IPS-18a (cell line): ENCODE measurements around the gene PPIP5K2.
"Not testable (repeated sequence)": the region's sequence is repeated elsewhere in the genome, so short reads cannot be mapped to it uniquely, and the experiment has no call there.

ENCODE experiments used
- H3K27ac ChIP-seq: one replicate; pipeline ENCODE4 v1.5.1; 2013; ENCODE audit warnings: low read length
- H3K27me3 ChIP-seq: one replicate; pipeline ENCODE4 v1.6.1; 2013; ENCODE audit warnings: mild to moderate bottlenecking, low read length; ENCODE audit not compliant: control insufficient read depth, insufficient read depth
- H3K36me3 ChIP-seq: one replicate; pipeline ENCODE4 v1.6.1; 2013; ENCODE audit warnings: low read depth, low read length; ENCODE audit not compliant: control insufficient read depth
- H3K4me1 ChIP-seq: one replicate; pipeline ENCODE4 v1.6.1; 2013; ENCODE audit warnings: low read depth, low read length; ENCODE audit not compliant: control insufficient read depth
- H3K4me3 ChIP-seq: one replicate; pipeline ENCODE4 v1.5.1; 2013; ENCODE audit warnings: low read length
- H3K9ac ChIP-seq: one replicate; pipeline ENCODE4 v1.6.1; 2013; ENCODE audit warnings: mild to moderate bottlenecking, low read length, moderate library complexity
- H3K9me3 ChIP-seq: one replicate; pipeline ENCODE4 v1.6.1; 2013; ENCODE audit warnings: low read depth, low read length; ENCODE audit not compliant: control insufficient read depth

The PPIP5K2 gene

GRCh38 chr5:103151156-103151555 is 31.1 kb downstream of the PPIP5K2 start:
- no peak overlapping the region for H3K27ac ChIP-seq
- no peak overlapping the region for H3K4me3 ChIP-seq
- no peaks in the 10 kb centered on the region for H3K4me1 ChIP-seq
- H3K9me3 ChIP-seq = no peaks in the 10 kb centered on the region
- no peak overlapping the region for H3K9ac ChIP-seq
- H3K36me3 ChIP-seq = peaks cover 8% of the 10 kb centered on the region
- H3K27me3 ChIP-seq = no peaks in the 10 kb centered on the region

DNA sequence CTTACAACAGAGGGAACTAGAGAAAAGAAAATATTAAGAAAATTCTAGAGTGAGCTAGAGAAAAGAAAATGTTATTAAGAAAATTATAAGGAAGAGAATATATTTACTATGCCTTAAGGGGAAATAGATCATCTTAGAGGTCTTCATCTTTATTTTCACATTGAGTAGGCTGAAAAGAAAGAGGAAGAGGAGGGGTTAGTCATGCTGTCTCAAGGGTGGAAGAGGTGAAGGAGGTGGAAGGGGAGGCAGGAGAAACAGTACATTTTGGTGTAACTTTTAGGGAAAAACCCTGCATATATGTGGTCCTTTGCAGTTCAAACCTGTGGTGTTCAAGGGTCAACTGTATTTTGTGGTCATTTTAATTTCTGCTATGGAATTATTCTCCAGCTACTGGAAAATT is 46.6 kb downstream of the PPIP5K2 start:
- Histone ChIP-seq H3K9ac (no peak overlapping the region), H3K27ac (no peak overlapping the region), H3K27me3 (no peaks in the 10 kb centered on the region), H3K9me3 (no peaks in the 10 kb centered on the region), H3K4me3 (no peak overlapping the region), H3K36me3 (peaks cover 9% of the 10 kb centered on the region), H3K4me1 (no peaks in the 10 kb centered on the region)

- Histone ChIP-seq H3K4me1 (no peaks in the 10 kb centered on the region), H3K27ac (no peak overlapping the region), H3K4me3 (no peak overlapping the region), H3K9me3 (no peaks in the 10 kb centered on the region), H3K27me3 (no peaks in the 10 kb centered on the region), H3K36me3 (no peaks in the 10 kb centered on the region), H3K9ac (no peak overlapping the region)
These were observed 54.0 kb downstream of the PPIP5K2 start for GRCh38 chr5:103174147-103174546.

- Histone ChIP-seq H3K9me3 (no peaks in the 10 kb centered on the region), H3K4me3 (no peak overlapping the region), H3K27ac (no peak overlapping the region), H3K27me3 (no peaks in the 10 kb centered on the region), H3K36me3 (no peaks in the 10 kb centered on the region), H3K4me1 (no peaks in the 10 kb centered on the region), H3K9ac (no peak overlapping the region)
These were observed 57.4 kb downstream of the PPIP5K2 start for GRCh38 chr5:103177543-103177942.

DNA sequence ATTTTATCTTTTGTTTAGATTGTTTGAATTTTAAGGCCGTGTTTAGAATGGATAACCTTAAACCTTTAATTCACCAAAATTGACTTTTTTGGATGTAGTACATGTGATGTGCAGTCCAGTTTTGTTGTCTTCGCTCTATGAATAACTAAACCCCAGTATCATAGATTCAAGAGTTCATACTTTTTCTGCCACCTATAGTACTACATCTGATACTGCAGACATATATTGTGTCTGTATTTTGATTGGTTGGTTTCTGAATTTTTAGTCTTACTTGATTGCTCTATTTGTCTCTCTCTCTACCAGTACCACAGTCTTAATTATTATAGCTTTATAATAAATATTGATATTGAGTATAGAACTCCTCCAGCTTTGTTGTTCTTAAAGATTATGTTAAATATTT is 58.1 kb downstream of the PPIP5K2 start:
- H3K4me1 ChIP-seq = no peaks in the 10 kb centered on the region
- H3K27ac ChIP-seq = no peak overlapping the region
- no peaks in the 10 kb centered on the region for H3K27me3 ChIP-seq
- H3K4me3 ChIP-seq = no peak overlapping the region
- no peak overlapping the region for H3K9ac ChIP-seq
- no peaks in the 10 kb centered on the region for H3K36me3 ChIP-seq
- H3K9me3 ChIP-seq = no peaks in the 10 kb centered on the region

- Histone ChIP-seq H3K9ac (no peak overlapping the region), H3K9me3 (no peaks in the 10 kb centered on the region), H3K36me3 (peaks cover 7% of the 10 kb centered on the region), H3K27me3 (no peaks in the 10 kb centered on the region), H3K27ac (no peak overlapping the region), H3K4me3 (no peak overlapping the region), H3K4me1 (no peaks in the 10 kb centered on the region)
These were observed 66.1 kb downstream of the PPIP5K2 start for GRCh38 chr5:103186152-103186551.

- Histone ChIP-seq H3K9me3 (no peaks in the 10 kb centered on the region), H3K9ac (no peak overlapping the region), H3K4me3 (no peak overlapping the region), H3K27me3 (no peaks in the 10 kb centered on the region), H3K27ac (no peak overlapping the region), H3K36me3 (peaks cover 7% of the 10 kb centered on the region), H3K4me1 (no peaks in the 10 kb centered on the region)
These were observed 68.3 kb downstream of the PPIP5K2 start for GRCh38 chr5:103188436-103188835.

DNA sequence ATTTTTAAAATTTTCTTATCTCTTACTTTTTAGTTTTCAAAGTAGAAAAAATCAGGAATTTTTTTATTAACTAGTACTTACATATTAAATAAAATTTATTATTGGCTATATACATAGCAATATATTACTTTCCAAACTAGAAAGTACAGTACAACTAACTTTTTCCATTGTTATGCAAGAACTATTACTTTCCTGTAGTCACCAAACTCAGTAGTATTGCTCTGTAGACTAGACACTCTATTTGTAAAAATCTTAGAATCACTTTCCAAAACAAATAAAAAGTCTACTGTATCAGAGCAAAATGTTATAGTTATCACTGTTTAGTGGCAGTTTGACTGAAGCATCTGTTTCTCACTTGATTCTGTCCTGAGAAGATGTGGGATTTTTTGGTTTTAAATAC is 83.1 kb downstream of the PPIP5K2 start:
- H3K27ac ChIP-seq = no peak overlapping the region
- no peaks in the 10 kb centered on the region for H3K9me3 ChIP-seq
- H3K9ac ChIP-seq = no peak overlapping the region
- H3K4me3 ChIP-seq = no peak overlapping the region
- no peaks in the 10 kb centered on the region for H3K27me3 ChIP-seq
- no peaks in the 10 kb centered on the region for H3K4me1 ChIP-seq
- no peaks in the 10 kb centered on the region for H3K36me3 ChIP-seq

GRCh38 chr5:103204990-103205389 is 84.9 kb downstream of the PPIP5K2 start:
- H3K27ac ChIP-seq, H3K36me3 ChIP-seq, H3K27me3 ChIP-seq, H3K4me3 ChIP-seq, H3K9me3 ChIP-seq, H3K9ac ChIP-seq, H3K4me1 ChIP-seq: not testable (repeated sequence)

- H3K9ac ChIP-seq = no peak overlapping the region
- no peak overlapping the region for H3K4me3 ChIP-seq
- no peak overlapping the region for H3K27ac ChIP-seq
- no peaks in the 10 kb centered on the region for H3K9me3 ChIP-seq
- no peaks in the 10 kb centered on the region for H3K27me3 ChIP-seq
- H3K4me1 ChIP-seq = no peaks in the 10 kb centered on the region
- H3K36me3 ChIP-seq = no peaks in the 10 kb centered on the region
These were observed 86.0 kb downstream of the PPIP5K2 start for GRCh38 chr5:103205991-103206700.

DNA sequence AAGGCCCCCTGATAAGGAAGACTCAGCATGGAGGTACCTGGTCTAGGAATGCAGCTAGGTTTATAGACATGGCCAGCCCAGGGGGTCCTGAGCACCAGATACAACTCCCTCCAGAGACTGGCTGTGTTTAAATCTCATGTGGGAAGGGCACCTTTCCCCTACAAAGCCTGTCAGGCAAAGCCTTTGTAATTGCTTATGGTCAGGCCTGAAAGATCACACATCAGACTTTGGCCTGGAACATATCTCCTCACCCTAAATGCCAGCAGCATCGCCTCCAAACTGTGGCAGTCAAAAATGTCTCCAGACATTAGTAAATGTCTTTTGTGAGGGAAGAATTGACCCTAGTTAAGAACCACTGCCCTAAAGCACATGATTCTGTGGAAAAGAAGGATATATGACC is 86.9 kb downstream of the PPIP5K2 start:
- no peak overlapping the region for H3K4me3 ChIP-seq
- no peak overlapping the region for H3K9ac ChIP-seq
- no peaks in the 10 kb centered on the region for H3K36me3 ChIP-seq
- no peaks in the 10 kb centered on the region for H3K4me1 ChIP-seq
- H3K27me3 ChIP-seq = no peaks in the 10 kb centered on the region
- no peaks in the 10 kb centered on the region for H3K9me3 ChIP-seq
- H3K27ac ChIP-seq = no peak overlapping the region

DNA sequence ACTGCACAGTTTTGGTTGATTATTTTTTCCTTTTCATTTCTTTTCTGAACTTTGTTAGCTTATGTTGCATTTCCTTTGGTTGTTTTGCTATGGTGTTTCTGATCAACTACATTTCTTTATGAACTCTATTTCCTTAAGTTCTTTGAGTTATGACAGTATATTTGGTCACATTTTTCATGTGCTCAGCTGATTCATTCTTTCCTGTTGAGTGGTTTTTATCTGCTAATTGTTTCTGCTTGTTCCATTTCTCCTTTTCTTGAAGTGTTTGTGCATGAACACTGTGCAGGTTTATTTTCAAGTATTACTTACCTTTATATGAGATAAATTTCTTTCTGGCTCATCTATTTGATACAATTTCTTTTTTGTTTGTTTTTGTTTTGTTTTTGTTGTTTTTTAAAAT is 87.6 kb downstream of the PPIP5K2 start:
- H3K27ac ChIP-seq = no peak overlapping the region
- no peak overlapping the region for H3K4me3 ChIP-seq
- H3K4me1 ChIP-seq = no peaks in the 10 kb centered on the region
- H3K27me3 ChIP-seq = no peaks in the 10 kb centered on the region
- H3K9me3 ChIP-seq = no peaks in the 10 kb centered on the region
- H3K36me3 ChIP-seq = no peaks in the 10 kb centered on the region
- no peak overlapping the region for H3K9ac ChIP-seq
